ENCODE results near the gene MAP6.

MAP6 gene

DNA sequence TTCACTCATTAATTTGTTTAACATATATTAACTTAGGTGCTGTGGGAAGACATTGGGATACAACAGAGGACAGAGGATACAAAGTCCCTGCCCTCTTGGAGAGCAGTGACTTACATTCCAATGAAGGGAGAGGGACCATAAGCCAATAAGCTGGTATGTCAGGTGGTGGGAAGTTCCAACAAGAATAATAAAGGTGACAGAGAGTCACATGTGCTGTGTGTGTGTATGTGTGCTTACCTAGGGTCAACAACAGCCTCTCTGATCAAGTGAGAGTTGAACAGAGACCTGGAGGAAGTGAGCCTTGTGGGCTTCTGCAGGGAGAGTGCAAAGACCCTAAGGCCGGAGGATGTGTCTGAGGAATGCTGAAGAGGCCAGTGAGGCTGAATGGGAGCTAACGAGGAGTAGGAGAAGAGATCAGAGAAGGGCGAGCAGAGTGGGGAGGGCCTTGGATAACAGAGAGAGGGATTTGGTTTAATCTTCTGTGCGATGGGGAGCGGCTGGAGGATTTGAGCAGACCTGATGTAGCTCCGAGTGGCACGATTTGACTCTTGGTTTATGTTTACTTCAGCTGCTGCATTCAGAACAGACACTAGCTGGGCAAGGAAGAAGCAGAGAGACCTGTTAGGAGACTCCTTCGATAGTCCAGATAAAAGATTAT is 35.3 kb downstream of the MAP6 start:
- H3K9me3 ChIP-seq (ENCODE audit: low read length), result no peaks in the 10 kb centered on the region
- H3K4me1 ChIP-seq (ENCODE audit: insufficient read depth, low read length), result peaks cover 52% of the 10 kb centered on the region
- no peaks in the 10 kb centered on the region for H3K27me3 ChIP-seq (ENCODE audit: insufficient read depth, low read length)
- no peak overlapping the region for H3K4me3 ChIP-seq (ENCODE audit: low read length)
- no peaks in the 10 kb centered on the region for H3K36me3 ChIP-seq (ENCODE audit: insufficient read depth, low read length)
- H2AFZ ChIP-seq (ENCODE audit: low read depth, low read length), result no peak overlapping the region

DNA sequence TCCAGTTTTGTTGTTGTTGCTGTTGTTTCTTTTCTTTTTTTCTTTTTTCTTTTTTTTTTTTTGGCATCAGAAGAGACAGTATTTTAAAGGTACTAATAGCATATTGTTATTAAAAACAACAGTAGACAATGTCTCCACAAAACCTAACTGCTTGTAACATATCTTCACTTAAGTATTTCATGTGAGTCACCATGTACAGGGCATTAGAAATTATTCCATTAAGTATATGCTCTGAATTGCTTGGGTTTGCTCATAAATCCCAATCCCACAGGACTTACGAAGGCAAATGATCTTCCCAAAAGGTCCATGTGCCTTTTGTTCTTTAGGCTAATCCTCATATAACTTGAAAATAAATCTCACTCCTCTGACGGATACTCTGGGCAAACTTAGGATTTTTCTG is 35.9 kb downstream of the MAP6 start:
- Histone ChIP-seq H3K4me1 (ENCODE audit: insufficient read depth, low read length) (peaks cover 50% of the 10 kb centered on the region), H2AFZ (ENCODE audit: low read depth, low read length) (no peak overlapping the region), H3K27me3 (ENCODE audit: insufficient read depth, low read length) (no peaks in the 10 kb centered on the region), H3K36me3 (ENCODE audit: insufficient read depth, low read length) (no peaks in the 10 kb centered on the region), H3K9me3 (ENCODE audit: low read length) (no peaks in the 10 kb centered on the region), H3K4me3 (ENCODE audit: low read length) (no peak overlapping the region)

DNA sequence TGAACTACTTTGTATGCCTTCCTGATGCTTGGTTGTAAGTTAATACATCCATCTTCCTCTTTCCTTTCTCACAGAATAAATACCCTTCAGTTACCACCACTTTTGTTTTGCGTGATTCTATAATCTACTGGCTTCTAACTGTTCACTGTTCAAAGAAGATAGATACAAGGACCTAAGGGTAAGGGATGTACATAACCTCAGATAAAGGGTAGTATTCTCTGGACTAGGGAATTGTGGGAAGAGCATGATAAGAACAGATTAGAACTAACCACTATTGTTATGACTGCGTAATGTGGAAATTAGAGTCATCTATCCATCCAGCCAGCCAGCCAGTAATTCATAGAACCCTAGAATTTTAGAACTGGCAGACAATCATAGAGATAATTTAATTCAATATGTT is 36.4 kb downstream of the MAP6 start:
- no peak overlapping the region for H2AFZ ChIP-seq (ENCODE audit: low read depth, low read length)
- H3K27me3 ChIP-seq (ENCODE audit: insufficient read depth, low read length), result no peaks in the 10 kb centered on the region
- no peaks in the 10 kb centered on the region for H3K9me3 ChIP-seq (ENCODE audit: low read length)
- no peaks in the 10 kb centered on the region for H3K36me3 ChIP-seq (ENCODE audit: insufficient read depth, low read length)
- H3K4me1 ChIP-seq (ENCODE audit: insufficient read depth, low read length), result peaks cover 54% of the 10 kb centered on the region
- no peak overlapping the region for H3K4me3 ChIP-seq (ENCODE audit: low read length)

DNA sequence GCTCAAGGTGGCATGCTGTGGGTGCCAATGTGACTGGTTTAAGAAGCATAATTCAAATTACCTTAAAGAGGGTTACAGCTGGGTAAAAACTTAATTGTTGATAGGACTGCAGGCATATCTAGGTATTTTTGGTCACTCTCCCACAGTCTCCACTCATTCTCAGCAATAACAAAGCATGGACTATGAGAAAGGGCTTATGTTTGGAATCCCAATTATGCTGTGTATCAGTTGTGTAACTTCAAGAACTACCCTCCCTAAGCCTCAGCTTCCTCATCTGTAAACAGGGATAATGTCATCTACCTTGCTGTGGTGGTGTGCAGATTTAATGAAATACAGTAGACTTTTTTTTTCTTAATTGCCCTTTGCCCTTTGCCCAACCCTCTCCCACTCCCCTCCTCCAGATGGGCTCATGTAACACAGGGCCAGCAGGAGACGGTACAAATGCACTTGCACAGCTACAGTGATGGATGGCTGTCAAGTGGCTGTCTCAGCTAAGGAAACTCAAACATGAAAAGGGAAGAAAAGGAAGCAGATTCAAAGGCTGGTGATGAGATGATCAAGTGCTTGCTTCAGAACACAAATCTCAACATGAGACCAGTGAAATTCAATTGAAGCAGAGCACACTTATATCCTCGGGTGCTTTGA is 37.6 kb downstream of the MAP6 start:
- no peak overlapping the region for H2AFZ ChIP-seq (ENCODE audit: low read depth, low read length)
- no peak overlapping the region for H3K4me3 ChIP-seq (ENCODE audit: low read length)
- no peaks in the 10 kb centered on the region for H3K36me3 ChIP-seq (ENCODE audit: insufficient read depth, low read length)
- no peaks in the 10 kb centered on the region for H3K9me3 ChIP-seq (ENCODE audit: low read length)
- H3K27me3 ChIP-seq (ENCODE audit: insufficient read depth, low read length), result no peaks in the 10 kb centered on the region
- H3K4me1 ChIP-seq (ENCODE audit: insufficient read depth, low read length), result peaks cover 59% of the 10 kb centered on the region

DNA sequence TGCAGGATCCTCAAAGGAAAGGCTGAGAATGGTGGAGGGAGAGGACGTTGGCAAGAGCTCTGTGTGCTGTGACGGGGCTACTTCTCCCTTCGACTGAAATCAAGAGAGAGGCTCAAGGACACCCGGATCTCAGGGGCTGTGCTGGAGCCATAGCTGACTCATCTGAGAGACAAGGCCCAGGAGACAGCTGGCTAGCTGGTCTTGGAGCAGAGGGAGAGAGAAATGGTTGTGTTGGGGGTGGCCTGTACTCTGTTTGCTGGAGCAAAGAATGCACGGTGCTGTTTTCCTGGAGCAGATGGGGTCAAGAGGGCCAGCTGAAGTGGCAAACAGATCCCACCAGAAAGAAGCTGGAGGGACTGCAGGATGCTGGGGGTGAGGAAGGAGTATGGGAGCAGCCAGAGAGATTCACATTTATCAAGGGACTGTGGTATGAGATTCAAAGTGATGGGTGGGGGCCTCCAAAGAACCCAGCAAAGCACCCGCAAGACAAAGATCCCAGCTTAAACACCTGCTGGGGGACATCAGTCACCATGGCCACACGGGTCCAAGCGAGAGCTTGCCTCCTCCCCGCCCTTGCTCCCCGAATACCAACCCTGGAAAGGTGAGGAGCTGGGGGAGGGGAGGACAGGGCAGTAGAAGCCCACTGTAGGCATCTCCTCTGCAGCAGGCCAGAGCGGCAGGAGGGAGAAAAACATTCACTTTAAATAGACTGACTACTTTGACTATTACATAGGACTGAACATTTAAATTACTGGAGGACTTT is 40.8 kb downstream of the MAP6 start:
- Histone ChIP-seq H3K27me3 (ENCODE audit: insufficient read depth, low read length) (no peaks in the 10 kb centered on the region), H2AFZ (ENCODE audit: low read depth, low read length) (no peak overlapping the region), H3K4me1 (ENCODE audit: insufficient read depth, low read length) (peaks cover 62% of the 10 kb centered on the region)

DNA sequence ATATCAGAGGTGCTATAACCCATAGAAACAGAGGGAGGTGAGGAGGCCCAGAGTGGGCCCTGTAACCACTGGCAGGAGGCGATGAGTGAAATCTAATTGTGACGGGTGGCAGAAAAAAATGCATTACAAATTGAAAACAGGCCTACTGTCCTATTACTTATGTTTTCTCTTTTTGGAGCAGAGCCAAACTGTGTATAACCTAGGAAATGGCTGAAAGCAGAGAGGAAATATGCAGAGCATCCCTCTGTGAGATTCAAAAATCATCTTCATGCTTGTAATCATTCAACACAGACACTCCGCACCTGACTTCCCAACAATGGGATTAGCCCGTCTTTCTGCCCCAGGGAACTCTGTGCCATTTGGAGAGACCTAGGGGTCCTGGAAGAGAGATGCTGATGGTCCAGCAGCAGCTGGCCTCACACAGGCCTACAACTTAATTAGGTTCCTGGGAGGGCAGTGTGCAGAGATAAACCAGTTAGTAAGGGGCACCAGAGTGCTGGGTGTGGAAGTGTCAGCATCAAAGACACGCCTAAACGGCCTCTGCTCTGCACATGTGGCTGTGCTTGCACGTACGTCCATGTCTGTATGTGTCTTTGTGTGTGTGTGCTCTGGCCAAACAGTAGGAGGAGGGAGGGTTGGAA is 41.8 kb downstream of the MAP6 start:
- peaks cover 59% of the 10 kb centered on the region for H3K4me1 ChIP-seq (ENCODE audit: insufficient read depth, low read length)
- no peak overlapping the region for H3K4me3 ChIP-seq (ENCODE audit: low read length)

More for the DNA sequence above, 40.8 kb downstream of the MAP6 start:
- Histone ChIP-seq H3K9me3 (ENCODE audit: low read length) (no peaks in the 10 kb centered on the region), H3K36me3 (ENCODE audit: insufficient read depth, low read length) (no peaks in the 10 kb centered on the region), H3K4me3 (ENCODE audit: low read length) (no peak overlapping the region)

DNA sequence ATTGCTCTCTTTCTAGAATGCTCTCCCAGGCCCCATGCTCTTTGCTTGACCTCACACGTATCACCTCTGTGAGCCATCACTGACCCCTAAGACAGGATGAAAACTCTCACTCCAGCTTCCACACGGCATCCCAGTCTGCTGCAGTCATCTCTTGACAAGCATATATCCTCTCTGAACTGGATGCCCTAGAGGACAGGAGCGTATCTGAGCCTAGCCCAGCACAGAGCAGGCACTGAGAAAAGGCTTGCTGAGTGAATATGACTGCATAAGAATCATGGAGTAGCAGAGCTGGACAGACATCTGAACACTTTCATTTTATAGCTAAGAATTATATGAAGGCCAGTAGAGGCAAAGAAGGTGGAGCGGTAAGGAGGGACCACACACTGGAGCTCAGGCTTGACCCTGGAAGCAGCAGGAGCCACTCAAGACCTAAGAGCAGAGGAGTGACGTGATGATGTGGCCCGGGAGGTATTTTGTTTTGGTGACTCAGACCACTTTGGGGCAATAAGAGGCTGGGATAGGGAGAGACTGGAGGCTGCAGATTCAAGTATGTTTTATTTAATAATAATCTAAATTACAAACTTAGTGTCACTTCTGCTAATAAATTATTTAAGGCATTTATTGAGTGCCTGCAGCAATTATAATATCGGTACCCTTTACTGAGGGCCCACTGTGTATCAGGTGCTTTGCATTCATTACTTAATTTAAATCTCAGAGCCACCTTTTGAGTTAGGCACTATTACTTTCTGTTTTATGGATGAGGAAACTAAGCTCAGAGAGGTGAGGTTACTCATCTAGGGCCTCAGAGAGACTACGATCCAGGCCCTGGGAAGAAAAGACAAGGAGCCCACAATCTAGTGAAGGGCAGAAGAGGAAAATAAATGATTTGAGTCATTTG is 42.6 kb downstream of the MAP6 start:
- H3K4me3 ChIP-seq (ENCODE audit: low read length), result no peak overlapping the region

More for the DNA sequence above, 41.8 kb downstream of the MAP6 start:
- H3K27me3 ChIP-seq (ENCODE audit: insufficient read depth, low read length), result no peaks in the 10 kb centered on the region
- no peaks in the 10 kb centered on the region for H3K36me3 ChIP-seq (ENCODE audit: insufficient read depth, low read length)
- no peak overlapping the region for H2AFZ ChIP-seq (ENCODE audit: low read depth, low read length)
- H3K9me3 ChIP-seq (ENCODE audit: low read length), result no peaks in the 10 kb centered on the region

DNA sequence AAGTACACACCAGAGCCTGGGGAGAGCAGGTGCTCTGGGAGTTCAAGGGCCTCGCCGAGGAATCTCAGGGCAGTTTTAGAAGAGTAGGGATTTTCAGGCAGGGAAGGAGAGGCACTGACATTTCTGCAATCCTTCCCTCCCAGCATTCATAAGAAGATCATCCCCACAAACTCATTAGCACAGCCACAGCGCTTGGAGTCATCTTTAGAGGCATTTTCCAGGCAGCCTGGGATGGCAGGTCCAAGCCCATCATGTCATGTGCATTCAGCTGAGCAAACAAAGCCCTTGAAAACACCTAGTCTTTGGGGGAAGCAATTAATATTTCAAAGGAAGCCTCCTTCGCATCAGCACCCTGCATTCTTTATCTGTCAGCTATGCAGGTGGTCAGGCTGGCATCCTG is 43.8 kb downstream of the MAP6 start:
- no peaks in the 10 kb centered on the region for H3K36me3 ChIP-seq (ENCODE audit: insufficient read depth, low read length)
- no peak overlapping the region for H3K4me3 ChIP-seq (ENCODE audit: low read length)

More for the DNA sequence above, 42.6 kb downstream of the MAP6 start:
- Histone ChIP-seq H3K9me3 (ENCODE audit: low read length) (no peaks in the 10 kb centered on the region), H3K4me1 (ENCODE audit: insufficient read depth, low read length) (peaks cover 51% of the 10 kb centered on the region), H2AFZ (ENCODE audit: low read depth, low read length) (no peak overlapping the region), H3K27me3 (ENCODE audit: insufficient read depth, low read length) (no peaks in the 10 kb centered on the region), H3K36me3 (ENCODE audit: insufficient read depth, low read length) (no peaks in the 10 kb centered on the region)

DNA sequence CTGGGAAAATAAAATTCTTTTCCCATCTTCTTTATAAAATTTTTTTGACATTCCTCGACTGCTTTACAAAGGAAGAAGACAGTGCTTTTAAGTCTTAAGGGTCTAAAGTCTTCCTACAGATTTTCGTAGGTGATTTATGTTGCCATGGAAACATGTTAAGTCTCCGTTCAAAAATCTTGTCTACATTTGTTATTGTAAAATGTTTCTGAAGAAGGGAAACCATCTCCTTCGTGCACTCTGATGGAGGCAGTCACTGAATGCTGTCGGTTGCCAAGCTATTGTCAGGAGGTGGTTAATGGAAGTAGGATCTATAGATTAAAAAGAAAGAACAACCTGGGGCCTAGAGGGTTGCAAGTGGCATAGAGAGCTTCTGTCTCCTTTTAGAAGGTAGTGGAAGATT is 52.6 kb downstream of the MAP6 start:
- no peak overlapping the region for H2AFZ ChIP-seq (ENCODE audit: low read depth, low read length)
- H3K9me3 ChIP-seq (ENCODE audit: low read length), result peaks cover 4% of the 10 kb centered on the region
- H3K4me1 ChIP-seq (ENCODE audit: insufficient read depth, low read length), result peaks cover 35% of the 10 kb centered on the region
- H3K36me3 ChIP-seq (ENCODE audit: insufficient read depth, low read length), result peaks cover under 1% of the 10 kb centered on the region
- no peaks in the 10 kb centered on the region for H3K27me3 ChIP-seq (ENCODE audit: insufficient read depth, low read length)
- no peak overlapping the region for H3K4me3 ChIP-seq (ENCODE audit: low read length)

More for the DNA sequence above, 43.8 kb downstream of the MAP6 start:
- no peaks in the 10 kb centered on the region for H3K9me3 ChIP-seq (ENCODE audit: low read length)
- no peak overlapping the region for H2AFZ ChIP-seq (ENCODE audit: low read depth, low read length)
- H3K4me1 ChIP-seq (ENCODE audit: insufficient read depth, low read length), result peaks cover 49% of the 10 kb centered on the region
- no peaks in the 10 kb centered on the region for H3K27me3 ChIP-seq (ENCODE audit: insufficient read depth, low read length)

DNA sequence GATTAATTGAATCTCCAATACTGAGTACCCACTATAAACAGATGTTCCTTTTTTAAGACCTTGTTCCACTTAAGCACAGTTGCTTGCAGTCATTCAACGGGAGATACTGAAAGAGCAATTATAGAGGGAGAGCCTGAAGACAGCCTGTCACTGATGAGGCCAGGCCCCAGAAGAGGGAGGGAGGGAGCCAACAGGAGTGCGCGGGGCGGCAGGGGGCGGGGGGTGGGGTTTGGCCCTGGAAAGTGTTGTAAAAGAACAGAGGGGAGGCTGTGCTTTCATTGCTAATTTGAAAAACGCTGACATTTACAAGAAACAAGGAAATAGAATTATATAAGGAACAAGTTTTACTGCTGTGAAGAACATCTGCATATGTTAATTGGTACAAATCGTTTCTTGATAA is 53.1 kb downstream of the MAP6 start:
- Histone ChIP-seq H3K9me3 (ENCODE audit: low read length) (peaks cover 4% of the 10 kb centered on the region), H3K36me3 (ENCODE audit: insufficient read depth, low read length) (peaks cover 3% of the 10 kb centered on the region), H2AFZ (ENCODE audit: low read depth, low read length) (no peak overlapping the region), H3K4me3 (ENCODE audit: low read length) (no peak overlapping the region), H3K4me1 (ENCODE audit: insufficient read depth, low read length) (peaks cover 35% of the 10 kb centered on the region), H3K27me3 (ENCODE audit: insufficient read depth, low read length) (no peaks in the 10 kb centered on the region)

DNA sequence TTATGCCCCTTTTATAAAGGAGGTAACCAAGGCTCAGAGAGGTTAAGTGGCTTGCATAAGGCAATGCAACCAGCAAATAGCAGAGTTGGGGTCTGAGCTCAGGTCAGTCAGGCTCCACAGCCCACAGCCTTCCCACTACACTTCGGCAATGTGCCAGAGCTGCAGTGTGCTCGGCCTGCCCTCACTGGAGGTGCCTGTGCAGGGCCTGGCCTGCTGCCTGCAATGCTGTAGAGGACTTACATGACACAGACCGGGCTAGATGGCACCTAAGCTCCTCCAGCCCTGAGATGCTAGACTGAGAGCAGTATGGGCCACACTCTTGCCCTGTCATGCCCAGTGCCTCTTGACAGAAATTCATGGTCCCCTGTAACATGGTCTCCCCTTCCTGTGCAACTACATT is 57.0 kb downstream of the MAP6 start:
- Histone ChIP-seq H3K9me3 (ENCODE audit: low read length) (no peaks in the 10 kb centered on the region), H3K4me1 (ENCODE audit: insufficient read depth, low read length) (peaks cover 31% of the 10 kb centered on the region), H3K4me3 (ENCODE audit: low read length) (no peak overlapping the region), H3K27me3 (ENCODE audit: insufficient read depth, low read length) (no peaks in the 10 kb centered on the region), H3K36me3 (ENCODE audit: insufficient read depth, low read length) (peaks cover 19% of the 10 kb centered on the region), H2AFZ (ENCODE audit: low read depth, low read length) (no peak overlapping the region)

DNA sequence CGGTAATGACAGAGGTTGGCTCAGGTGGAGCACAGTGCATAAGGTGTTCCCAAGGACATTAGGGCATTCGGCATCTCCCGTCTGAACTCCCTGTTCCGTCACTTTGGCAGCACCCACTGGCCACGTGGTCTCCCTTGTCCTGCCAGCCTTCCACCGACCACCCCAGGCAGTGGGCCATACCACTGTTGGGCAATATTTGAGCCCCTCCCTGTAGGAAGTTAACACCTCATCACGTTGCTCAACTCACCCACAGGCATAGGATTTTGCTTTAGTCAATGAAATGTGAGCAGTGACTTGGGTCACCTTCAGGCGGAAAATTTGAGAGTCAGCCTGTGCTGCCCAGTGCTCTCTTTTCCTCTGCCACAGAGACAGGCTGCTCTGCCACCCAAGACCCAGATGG is 62.7 kb downstream of the MAP6 start:
- Histone ChIP-seq H3K36me3 (ENCODE audit: insufficient read depth, low read length) (peaks cover 57% of the 10 kb centered on the region), H2AFZ (ENCODE audit: low read depth, low read length) (no peak overlapping the region), H3K27me3 (ENCODE audit: insufficient read depth, low read length) (no peaks in the 10 kb centered on the region), H3K9me3 (ENCODE audit: low read length) (no peaks in the 10 kb centered on the region), H3K4me1 (ENCODE audit: insufficient read depth, low read length) (no peaks in the 10 kb centered on the region), H3K4me3 (ENCODE audit: low read length) (no peak overlapping the region)

All from neuron (in vitro differentiated cells).